NCI-H526 treated with DMSO at 0.1 percent for 48 hours (cell line): Measurements from ENCODE around the gene PAX5.

ENCODE experiments used
- DNase-seq: peaks from one replicate; lab custom pipeline; 2025; lab: John Stamatoyannopoulos, UW

The PAX5 gene

DNA sequence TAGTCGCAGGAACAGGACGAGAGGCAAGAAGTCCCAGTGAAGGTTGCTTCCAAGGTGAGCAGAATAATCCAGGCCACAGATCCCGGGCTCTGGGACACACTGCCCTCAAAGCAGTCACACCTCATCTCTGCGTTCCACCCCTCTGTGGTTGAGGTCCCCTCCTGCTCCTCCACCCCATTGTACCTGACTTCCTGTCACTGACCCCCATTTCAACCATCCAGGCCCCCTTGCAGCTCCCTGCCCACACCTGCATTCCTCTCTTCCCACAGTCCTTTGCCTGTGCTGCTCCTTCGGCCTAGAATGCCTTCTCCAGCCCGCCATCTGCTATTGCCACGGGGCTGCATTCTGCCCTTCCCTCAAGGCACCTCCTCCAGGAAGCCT lies 73.5 kb downstream of the PAX5 start:
- DNase-seq: no peak

- no peak for DNase-seq
Measured at GRCh38 chr9:36959681-36960574, 74.1 kb downstream of the PAX5 start.

DNA sequence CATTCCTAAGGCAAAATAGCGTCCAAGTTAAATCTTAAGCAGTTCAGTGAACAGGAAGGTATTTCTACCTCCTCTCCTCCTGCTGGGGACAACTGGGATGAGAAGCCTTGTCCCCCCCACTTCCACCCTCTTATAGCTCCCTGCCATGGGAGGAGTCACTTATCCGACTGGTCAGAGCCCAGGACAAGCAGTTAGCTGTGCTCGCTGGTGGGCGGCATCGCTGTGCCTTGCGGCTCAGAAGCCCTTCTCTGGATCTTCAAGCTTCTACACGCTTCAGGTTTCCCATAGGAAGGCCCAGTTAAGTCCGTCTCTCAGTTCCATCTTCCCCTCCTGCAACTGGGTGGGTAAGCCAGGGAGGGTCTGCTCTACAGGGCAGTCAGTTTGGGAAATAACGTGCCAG lies 77.2 kb downstream of the PAX5 start:
- no peak for DNase-seq

GRCh38 chr9:36950389-36950788 lies 83.7 kb downstream of the PAX5 start:
- no peak for DNase-seq

DNA sequence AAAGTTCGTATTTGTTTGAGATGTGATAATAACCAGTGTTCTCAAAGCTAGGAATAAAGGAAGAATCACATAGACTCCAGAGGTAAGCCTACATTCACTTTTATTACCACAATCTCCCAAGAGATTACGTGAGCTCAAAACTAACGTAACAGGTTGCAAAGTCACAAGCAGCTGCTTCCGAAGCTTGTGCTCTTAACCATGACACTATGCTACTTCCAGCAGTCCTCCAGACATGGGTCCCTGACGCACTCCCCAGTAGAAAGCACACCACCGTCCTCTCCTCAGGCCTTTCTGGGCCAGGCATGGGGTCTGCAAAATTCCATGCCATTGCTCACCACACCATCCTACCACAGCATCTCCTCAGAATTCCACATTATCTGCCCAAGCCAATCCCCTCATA lies 84.6 kb downstream of the PAX5 start:
- no peak for DNase-seq

GRCh38 chr9:36948051-36948450 lies 86.0 kb downstream of the PAX5 start:
- no peak for DNase-seq

DNA sequence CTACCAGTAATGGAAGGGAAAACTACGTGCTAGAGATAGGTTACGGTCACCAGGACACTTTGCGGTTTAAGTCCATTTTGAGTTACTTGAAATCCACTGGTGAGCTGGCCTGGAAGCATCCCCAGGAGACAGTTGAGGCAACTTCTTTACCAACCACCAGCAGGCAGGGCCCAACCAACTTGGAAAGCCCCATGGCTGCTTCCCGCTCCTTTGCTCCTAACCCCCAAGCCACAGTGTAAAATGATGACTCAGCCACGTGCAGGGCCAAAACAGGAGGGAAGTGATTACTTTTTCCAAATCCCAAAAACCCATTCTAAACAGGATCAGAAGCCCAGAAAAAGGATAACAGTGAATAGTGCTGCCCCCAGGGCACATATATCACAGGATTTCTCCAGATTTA lies 87.4 kb downstream of the PAX5 start:
- DNase-seq: no peak

GRCh38 chr9:36945999-36946398 lies 88.1 kb downstream of the PAX5 start:
- DNase-seq: no peak

- DNase-seq: no peak
Measured at GRCh38 chr9:36942891-36943290, 91.2 kb downstream of the PAX5 start.

DNA sequence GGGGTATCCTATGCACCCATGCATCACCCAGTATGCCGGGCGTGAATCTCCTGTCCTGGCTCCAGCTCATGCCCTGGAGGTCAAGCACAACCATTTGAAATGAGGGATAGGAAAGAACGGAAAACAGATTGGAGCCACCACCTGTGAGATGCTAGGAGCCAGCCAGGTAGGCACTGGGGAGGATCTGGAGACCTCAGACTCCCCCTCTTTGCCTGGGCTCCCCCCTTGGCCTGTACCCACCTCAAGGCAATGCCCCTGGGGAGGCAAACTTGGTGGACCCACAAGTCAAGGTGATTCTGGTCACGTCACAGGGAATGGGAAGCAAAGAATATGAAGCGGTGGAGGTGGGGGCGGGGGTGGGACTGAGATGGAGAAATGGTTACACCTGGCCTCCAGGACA lies 92.6 kb downstream of the PAX5 start:
- DNase-seq: no peak

- no peak for DNase-seq
Measured at GRCh38 chr9:36940881-36941280, 93.2 kb downstream of the PAX5 start.

GRCh38 chr9:36940500-36940853 lies 93.6 kb downstream of the PAX5 start:
- DNase-seq: no peak

DNA sequence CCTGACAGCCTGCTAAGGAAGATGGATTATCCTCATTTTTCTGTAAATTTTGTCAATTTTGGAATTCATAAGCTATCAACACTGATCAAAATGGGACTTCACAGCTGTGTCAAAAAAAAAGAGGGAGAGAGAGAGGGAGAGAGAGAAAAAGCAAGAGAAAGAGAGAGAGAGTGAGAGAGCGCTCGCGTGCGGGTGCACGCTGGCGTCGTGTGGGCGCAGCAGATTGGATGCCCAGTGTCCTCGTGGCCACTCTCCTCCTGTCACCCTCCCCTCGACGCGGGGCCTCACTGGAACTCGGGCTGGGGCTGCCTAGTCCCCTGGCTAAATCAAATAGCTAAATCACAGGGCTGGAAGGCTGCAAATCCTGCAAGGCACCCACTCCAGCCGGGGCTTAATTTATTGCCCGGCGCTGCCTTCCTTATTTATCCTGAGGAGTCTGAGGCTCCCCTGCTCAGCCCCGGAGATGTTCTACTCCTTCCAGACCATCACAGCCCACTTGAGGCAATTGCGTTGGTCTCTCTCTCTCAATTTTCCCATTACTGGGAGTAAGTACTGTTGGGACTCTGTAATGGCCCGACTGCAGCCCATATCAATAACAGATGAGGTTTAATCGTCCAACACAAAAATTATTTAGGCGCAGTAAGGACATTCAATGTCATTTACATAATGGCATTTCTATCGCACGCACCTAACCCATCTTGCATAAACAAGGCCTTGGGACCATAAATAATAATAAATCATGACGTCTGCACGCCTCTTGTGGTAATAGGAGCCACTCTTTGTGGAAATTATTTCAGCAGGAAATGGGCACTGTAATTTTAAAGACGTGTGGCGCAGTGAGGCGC lies 94.2 kb downstream of the PAX5 start:
- no peak for DNase-seq

- DNase-seq: no peak
Measured at GRCh38 chr9:36939214-36939613, 94.9 kb downstream of the PAX5 start.

GRCh38 chr9:36938617-36939016 lies 95.5 kb downstream of the PAX5 start:
- no peak for DNase-seq

GRCh38 chr9:36937951-36938350 lies 96.1 kb downstream of the PAX5 start:
- DNase-seq: peak; percentile 38

DNA sequence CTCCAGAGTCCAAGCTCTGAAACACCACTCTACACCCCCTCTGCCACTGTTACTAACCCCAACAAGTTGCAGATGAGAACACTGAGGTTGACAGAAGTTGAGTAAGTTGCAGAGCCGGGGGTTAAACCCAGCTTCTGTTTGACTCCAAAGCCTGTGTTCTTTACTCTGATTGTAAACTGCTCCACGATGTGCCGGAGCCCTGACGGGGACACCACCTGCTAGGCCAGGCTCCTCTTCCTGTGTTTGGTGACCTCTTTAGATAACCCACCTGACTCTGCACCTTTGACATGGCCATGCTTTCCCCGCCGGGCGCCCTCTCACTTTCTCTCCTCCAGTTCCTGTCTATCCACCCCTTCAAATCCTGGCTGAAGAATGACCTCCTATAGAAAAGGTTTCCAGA lies 96.7 kb downstream of the PAX5 start:
- DNase-seq: no peak

GRCh38 chr9:36936498-36936831 lies 97.6 kb downstream of the PAX5 start:
- DNase-seq: no peak

DNA sequence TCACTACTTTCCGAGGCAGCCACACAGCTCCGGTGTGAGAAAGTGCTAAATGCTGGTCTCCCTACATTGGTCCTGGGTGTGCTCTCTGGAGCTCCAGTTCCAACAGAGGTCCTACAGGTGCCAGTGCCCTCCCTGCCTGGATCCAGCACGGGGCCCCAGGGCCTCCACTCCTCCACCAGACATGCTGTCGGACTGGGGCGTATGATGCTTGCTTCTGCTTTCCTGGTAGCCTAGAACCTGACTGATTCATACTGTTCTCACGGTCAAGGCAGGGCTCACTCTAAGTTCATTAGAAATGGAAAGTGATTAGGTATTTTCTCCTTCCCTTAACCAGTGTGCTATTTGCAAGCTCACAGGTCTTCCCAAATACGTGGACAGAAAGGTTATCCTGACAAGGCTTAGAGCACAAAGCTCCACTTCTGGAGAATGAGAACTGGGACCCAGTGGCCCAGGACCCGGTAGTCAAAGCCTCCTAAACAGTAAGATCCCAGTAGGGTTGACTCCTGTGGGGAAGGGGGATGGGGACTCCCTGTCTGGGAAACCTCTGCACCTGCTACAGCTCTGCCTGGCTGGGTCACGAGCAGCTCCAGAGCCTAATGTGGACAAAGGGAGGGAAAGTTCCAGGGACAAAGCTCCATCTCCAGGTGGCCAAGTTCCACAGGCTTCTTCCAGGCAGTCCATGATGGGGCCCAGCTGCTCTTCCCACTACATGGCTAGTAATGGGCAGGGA lies 98.1 kb downstream of the PAX5 start:
- no peak for DNase-seq

GRCh38 chr9:36935332-36935731 lies 98.7 kb downstream of the PAX5 start:
- DNase-seq: no peak

DNA sequence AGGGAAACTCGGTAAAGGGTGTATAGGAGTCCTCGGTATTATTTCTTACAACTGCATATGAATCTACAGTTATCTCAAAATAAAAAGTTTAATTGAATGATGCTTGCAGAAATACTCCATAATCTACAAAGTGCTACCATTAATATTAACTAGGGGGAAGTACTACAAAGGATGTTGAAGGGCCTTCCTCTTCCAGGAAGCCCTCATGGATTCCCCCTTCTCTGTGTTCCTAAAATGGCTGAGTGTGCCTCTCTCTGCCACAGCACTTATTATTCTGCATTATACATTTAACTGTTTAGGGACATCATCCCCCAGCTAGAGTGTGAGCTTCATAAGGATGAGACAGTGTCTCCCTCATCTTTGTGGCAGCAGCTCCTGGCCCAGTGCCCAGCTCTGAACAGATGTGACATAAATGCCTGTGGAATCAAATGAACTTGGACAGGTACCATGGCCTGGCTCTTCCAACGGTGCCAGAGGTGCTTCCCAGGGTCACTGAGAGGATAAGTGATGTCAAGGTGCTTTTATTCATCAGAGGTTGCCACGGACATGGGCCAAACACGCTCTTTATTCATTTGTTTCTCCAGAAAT lies 99.5 kb downstream of the PAX5 start:
- no peak for DNase-seq

GRCh38 chr9:36933676-36934215 lies 100.3 kb downstream of the PAX5 start:
- DNase-seq: no peak
